C1 segment of cervical spinal cord (tissue), 14 donors: ENCODE measurements around the gene ARID2.

Experiments used
- DNase-seq, 14 donors: peaks; one replicate each; lab custom pipeline; 2025; lab: John Stamatoyannopoulos, UW

The ARID2 gene

GRCh38 chr12:45863332-45863731, 133.8 kb downstream of the ARID2 start:
- DNase-seq = no peak

- DNase-seq = no peak
Observed at GRCh38 chr12:45866299-45866698, 136.8 kb downstream of the ARID2 start.

DNA sequence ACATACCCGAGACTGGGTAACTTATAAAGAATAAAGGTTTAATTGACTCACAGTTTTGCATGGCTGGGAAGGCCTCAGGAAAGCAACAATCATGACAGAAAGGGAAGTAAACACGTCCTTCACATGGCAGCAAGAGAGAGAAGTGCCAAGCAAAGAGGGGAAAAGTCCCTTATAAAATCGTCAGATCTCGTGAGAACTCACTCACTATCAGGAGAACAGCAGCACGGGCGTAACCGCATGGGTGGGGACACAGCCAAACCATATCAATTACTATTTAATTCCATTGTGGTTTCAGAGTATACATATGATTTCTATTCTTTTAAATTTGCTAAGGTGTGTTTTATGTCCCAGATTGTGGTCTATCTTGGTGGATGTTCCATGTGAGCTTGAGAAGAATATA, 142.9 kb downstream of the ARID2 start:
- no peak for DNase-seq

DNA sequence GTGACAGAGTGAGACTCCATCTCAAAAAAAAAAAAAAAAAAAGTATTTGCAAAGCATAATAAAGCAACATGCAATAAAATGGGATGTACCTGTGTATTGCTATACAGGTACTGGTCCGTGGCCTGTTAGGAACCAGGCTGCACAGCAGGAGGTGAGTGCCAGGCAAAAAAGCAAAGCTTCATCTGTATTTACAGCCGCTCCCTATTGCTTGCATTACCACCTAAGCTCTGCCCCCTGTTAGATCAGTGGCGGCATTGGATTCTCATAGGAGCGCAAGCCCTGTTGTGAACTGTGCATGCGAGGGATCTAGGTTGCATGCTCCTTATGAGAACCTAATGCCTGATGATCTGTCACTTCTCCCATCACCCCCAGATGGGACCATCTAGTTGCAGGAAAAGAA, 147.6 kb downstream of the ARID2 start:
- no peak for DNase-seq

DNA sequence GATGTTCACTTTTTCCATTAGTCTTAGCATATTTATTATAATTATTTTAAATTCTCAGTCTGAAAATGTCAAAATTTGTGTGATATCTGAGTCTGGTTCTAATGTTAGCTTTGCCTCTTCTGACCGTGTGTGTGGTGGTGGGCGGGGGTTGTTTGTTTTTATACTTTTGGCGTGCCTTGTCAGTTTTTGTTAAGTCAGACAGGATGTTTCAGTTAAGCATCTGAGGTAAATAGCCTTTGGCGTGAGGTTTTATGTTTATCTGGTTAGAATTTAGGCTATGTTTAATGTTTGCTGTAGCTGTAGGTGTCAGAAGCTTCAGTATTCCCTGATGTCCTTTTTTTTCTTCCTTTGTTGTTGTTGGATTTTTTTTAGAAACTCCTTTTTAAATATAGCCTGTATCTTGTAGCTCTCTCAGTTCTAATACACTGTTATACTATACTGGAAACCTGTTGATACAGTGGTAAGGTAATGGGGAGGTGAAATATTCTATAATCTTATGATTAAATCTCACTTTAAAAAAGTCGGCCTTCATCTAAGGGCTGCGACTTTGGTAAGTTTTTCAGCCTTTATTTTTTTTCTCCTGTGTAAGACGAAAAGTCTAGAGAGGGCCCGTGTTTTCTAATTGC, 149.2 kb downstream of the ARID2 start:
- no peak for DNase-seq

DNA sequence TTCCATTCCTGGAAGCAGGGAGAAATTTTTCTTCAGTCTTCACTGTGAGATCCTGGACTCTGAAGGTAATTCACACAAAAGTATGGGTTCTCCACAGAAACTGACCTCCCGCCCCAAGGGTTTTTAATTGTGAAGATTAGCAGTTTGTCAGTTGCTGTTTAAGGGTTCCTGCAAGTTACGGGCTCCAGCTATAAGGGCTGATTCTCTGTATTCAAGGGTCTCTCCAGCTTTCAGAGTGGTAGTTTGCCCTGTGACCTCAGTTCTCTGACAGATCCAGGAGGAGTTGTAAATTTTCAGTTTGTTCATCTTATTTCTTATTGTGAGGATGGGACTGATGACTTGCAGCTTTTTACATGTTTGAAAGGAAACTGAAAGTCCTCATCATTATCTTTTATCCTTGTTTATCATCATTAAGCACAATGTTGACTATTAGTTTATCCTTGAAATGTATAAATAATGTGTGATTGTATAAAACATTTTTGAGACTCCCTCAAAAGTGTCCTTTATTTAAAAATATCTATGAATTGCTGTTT, 149.9 kb downstream of the ARID2 start:
- DNase-seq = no peak

GRCh38 chr12:45880533-45880932, 151.0 kb downstream of the ARID2 start:
- DNase-seq = no peak

- no peak for DNase-seq
Observed at GRCh38 chr12:45883187-45883586, 153.7 kb downstream of the ARID2 start.

DNA sequence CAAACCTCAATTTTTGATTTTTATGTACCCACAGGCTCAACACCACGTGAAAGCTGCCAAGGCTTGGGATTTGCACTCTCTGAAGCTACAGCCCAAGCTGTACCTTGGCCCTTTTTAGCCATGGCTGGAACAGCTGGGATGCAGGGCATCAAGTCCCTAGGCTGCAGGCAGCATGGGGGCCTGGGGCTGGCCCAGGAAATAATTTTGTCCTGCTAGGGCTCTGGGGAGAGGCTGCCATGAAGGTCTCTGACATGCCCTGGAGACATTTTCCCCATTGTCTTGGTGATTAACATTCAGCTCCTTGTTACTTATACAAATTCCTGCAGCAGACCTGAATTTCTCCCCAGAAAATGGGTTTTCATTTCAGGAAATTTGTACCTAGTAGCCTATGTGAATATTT, 157.2 kb downstream of the ARID2 start:
- no peak for DNase-seq

- no peak for DNase-seq
Observed at GRCh38 chr12:45887544-45887943, 158.0 kb downstream of the ARID2 start.

DNA sequence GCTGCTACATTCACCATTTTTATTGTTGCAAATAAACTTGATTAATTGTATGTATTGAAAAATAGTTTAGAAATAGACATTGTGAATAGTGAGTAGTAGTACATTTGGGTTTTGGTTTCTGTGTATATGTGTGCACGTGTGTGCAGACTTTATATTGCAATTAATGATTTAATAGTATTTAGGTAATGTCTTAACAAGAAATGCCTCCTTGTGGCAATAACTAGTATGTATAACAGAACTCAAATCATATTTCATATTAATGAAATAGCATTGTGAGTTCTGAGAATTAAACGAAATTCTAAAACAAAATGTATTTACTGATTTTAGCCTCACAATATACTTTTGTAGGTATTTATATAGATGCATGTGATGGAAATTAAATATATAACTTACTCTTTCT, 160.8 kb downstream of the ARID2 start:
- DNase-seq = no peak

DNA sequence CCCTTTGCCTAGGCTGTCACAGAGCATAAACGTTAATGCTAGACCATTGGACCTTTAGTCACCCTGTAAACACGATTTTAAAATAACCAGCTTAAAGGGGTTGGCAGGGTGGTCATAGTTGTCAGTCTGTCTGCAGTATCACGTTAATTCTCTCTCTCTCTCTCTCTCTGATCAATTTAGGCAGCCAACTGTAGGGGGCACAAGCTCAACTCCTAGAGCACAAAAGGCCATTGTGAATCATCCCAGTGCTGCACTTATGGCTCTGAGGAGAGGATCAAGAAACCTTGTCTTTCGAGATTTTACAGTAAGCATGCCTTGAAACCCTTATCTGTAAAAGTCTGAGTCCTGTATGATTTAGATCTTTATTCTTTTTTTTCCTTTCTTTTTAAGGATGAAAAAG, 163.7 kb downstream of the ARID2 start:
- peak in 3 of 14 donors; percentile 1 to 3 (median 3) for DNase-seq

DNA sequence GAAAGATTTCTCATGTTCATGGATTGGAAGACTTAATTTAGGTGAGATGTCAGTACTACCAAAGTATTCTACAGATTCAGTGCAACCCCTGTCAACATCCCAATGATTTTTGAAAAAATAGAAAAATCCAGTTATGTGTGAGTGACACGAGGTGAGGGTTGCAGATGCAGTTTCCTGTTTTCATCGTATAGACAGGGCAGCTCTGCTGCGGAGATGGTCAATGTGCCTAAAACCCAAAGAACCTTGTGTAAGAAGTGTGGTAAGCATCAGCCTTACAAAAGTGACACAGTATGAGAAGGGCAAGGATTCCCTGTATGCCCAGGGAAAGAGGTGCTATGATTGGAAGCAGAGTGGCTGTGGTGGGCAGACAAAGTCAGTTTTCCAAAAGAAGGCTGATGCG, 166.5 kb downstream of the ARID2 start:
- no peak for DNase-seq

- no peak for DNase-seq
Observed at GRCh38 chr12:45898094-45898493, 168.6 kb downstream of the ARID2 start.

- no peak for DNase-seq
Observed at GRCh38 chr12:45907955-45908354, 178.4 kb downstream of the ARID2 start.

GRCh38 chr12:45909041-45909713, 179.7 kb downstream of the ARID2 start:
- DNase-seq = no peak

GRCh38 chr12:45912774-45913173, 183.3 kb downstream of the ARID2 start:
- no peak for DNase-seq

GRCh38 chr12:45913631-45914030, 184.1 kb downstream of the ARID2 start:
- DNase-seq = no peak

- DNase-seq = no peak
Observed at GRCh38 chr12:45914090-45914489, 184.6 kb downstream of the ARID2 start.

DNA sequence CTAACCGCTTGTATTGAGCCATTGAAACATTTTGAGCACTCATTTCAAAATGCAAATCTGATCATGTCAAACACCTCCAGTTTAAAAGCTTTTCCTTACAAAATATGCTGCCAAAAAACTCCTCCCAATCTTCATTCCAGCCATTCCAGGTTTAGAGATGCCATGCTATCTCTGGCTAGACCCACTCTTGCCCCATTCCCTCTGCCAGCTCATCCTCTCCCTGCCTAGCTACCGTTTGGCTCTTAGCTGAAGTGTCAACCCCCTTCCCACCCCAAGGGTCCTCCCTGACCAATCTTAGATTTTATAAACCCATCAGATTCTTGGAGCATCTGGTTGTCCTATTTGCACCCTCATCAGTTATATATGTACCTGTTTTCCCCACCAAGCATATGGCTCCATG, 185.9 kb downstream of the ARID2 start:
- DNase-seq = no peak

GRCh38 chr12:45918818-45919217, 189.3 kb downstream of the ARID2 start:
- no peak for DNase-seq

DNA sequence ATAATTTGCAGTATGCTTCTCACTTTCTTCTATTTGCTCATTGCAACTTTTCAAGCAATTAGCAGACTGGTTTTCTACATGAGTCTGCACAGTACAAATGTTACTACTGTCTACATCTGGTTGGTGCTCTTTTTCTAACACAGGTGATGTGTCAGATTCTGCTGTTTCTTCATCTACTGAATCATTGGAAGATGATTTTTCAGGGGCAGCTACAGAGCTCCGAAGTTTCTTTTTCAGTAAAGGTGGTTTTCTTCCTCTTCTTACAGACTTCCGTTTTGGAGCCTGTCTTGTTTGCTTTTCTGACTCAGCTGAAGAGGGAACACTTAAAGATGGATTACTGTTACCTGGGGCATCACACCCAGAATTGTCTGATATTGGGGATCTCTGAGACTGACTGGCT, 198.8 kb downstream of the ARID2 start:
- DNase-seq = no peak

- DNase-seq = no peak
Observed at GRCh38 chr12:45930369-45930768, 200.9 kb downstream of the ARID2 start.
